HG03135 (cell line): ENCODE results near the gene GPR27.

ENCODE experiments used
- ATAC-seq: cut with Tn5 transposase; IDR thresholded peaks from one replicate; pipeline ENCODE4 v1.9.1; 2021; ENCODE audit warnings: mild to moderate bottlenecking, moderate library complexity; ENCODE audit not compliant: unreplicated experiment

Gene GPR27

DNA sequence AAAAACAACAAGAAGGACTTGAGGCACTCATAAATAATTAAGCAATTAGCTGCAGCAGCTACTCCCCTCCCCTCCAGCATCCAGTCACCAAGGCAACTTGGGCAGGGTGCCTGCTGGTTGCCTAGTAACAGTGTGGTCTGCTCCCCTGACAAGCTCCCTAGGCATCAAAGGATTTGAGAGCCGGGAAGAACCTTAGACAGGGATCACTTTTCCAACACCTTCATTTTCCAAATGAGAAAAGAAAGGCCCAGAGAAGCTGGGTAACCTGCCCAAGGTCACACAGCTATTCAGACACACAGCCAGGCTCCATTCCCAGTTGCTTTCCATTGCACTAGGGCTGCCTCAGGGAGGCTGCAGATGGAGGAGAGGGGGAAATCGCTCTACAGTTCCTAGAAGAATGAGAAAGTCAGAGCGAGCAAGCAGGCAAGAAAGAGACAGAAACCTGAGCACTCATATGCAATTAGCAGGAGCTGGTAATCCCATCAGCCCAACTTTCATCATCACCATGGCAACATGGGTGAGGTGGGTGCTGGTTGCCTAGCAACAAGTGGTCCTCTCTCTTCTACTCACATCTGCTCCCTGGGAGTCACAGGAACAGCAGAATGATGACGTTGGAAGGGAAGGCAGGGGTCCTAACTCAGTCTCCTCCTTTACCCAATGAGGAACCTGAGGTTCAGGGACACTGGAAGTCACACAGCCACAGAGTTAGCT lies 24.9 kb upstream of the GPR27 start:
- ATAC-seq: no peak

DNA sequence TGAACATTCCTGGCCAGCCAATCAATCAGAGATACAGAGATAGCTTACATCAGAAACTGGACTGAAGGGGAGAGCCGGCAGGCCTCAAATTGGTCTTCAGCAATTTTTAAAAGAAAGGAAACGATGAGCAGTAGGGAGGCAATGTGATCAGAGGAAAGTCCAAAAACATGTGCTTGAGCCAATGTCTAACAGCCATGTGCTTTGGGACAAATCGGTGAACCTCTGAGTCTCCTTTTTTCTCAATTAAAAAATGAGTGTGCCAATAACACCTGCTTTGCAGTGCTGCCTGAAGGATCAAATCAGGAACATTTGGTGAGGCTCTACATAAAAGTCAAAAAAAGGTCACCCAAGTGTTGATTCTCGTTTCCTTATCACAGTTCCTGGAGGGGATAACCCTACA lies 21.0 kb upstream of the GPR27 start:
- no peak for ATAC-seq

DNA sequence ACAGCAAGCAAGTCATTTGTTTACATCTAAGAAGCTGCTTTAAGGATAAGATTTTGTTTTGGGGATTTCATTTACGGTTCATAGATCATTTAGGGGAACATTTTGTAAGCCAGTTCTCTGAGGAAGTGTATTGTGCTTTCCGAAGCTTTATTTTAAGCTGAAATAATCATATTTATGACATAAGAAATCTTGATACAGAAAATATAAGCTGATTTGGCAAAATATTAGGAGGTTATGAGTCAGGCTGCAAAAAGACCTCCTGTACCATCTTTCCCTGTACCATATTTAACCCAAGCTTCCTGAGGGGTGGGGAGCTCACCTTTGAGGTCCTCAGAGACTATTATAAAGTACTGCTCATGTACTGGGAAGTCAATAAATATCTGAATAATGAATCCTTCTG lies 20.3 kb upstream of the GPR27 start:
- no peak for ATAC-seq

DNA sequence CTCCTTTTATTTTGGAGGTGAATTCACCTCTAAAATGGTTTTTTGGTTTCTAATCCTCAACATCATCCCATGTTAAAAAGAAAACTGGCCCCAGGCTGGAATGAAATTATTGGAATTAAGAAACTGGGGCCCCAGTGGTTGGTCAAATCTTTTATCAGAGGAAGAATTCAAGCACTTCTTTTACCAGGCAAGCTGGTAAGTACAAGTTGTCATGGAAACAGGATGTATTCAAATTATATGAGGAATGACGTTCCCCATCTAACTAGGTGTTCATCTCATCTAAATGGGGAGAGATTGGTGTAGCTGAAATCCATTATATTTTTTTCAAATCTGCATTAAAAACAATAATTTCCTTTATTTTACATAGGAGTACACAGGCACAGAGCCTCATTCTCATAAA lies 18.8 kb upstream of the GPR27 start:
- ATAC-seq: no peak

DNA sequence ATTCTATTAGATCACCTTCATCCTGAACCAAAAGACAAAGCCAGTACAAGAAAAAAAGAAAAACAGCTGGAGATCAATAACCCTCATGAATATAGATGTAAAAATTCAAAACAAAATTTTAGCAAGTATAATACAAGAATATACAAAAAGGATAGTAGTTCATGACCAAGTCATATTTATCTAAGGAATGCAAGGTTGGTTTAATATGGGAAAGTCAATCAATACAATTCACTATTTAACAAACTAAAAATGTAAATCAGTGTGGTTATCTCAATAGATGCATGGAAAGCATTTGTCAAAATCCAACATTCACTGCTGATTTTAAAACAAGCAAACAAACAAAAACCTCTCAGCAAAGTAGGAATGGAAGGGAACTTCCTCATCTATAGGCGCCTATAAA lies 11.0 kb upstream of the GPR27 start:
- no peak for ATAC-seq

DNA sequence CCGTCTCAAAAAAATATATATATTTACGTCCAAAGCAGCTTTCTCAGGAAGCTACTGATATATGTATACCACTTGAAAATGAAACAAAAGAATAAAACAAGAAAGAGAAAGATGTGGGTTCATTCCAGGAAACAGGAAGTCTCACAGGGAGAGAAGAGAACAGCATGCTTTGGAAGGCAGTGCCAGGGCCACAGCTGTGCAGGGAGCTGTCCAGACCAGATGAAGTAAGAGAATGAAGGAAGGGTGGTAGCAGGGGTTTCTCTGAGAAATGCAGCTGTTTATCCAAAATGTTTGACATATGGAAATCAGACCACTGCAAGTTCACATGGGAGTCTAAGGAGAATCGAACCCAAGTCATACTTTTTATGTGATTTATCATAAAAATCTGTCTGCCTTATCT lies 8.9 kb upstream of the GPR27 start:
- no peak for ATAC-seq

DNA sequence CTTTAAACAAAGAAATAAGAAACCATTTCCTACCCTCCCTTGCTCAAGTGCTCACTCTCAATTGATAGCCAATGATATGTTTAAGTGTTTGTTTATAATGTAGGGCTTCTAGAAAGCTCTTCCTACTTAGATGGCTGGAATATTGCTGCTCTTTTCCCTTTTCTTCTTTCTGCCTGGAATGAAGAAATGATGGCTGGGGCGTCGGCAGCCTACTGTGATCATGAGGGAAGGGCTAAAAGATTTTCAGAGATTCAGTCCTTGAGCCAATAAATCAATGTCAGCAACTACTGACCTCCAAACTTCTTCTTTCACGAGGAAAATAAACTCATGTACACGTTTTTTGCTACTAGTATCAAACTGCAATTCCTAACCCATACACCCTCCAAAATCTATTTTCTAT lies 2.1 kb upstream of the GPR27 start:
- no peak for ATAC-seq

DNA sequence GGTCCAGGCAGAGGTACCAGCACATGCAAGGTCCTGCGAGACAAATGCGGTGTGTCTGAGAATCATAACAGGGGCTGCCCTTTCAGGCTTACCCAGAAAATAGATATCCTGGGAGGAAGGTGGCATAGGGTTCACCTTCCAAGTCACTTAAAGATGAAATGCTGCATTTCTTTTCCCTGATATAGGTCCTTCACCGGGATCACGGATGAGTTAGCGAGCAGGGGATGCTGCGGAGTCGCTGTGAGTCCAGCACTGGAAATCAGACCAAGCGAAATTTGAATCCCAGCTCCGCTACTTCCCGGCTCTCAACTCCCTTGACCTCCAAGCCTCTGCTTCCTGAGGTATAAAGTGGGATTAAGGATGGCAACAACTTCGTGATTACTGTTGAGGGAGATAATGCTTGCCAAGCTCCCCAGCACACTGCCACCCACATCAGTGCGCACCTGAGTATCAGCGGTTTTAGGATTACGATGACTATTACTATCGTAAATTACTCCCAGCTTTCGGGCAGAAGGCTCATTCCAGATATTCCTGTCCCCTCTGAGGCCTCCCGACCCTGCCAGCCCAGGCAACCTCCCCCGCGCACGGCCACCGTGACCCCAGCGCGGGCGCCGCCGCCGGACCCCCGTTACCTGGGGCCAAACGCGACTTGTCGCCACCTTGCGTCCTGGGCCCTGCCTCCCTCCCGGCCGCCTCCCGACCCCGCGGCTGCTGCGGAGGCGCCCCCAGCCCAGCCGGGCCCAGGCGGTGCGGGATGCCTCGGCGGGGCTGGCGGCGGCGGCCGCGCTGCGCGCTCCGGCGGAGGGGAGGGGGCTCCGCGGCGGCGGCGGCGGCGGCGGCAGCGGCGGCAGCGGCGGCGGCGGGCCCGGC lies 589 bp upstream of the GPR27 start:
- ATAC-seq: no peak

DNA sequence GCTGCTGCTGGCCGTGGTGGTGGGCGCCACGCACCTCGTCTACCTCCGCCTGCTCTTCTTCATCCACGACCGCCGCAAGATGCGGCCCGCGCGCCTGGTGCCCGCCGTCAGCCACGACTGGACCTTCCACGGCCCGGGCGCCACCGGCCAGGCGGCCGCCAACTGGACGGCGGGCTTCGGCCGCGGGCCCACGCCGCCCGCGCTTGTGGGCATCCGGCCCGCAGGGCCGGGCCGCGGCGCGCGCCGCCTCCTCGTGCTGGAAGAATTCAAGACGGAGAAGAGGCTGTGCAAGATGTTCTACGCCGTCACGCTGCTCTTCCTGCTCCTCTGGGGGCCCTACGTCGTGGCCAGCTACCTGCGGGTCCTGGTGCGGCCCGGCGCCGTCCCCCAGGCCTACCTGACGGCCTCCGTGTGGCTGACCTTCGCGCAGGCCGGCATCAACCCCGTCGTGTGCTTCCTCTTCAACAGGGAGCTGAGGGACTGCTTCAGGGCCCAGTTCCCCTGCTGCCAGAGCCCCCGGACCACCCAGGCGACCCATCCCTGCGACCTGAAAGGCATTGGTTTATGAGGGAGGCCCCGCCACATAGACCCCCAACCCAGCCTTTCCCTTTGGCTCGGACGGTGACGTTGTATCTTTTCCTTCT lies 1.1 kb downstream of the GPR27 start:
- ATAC-seq: no peak

DNA sequence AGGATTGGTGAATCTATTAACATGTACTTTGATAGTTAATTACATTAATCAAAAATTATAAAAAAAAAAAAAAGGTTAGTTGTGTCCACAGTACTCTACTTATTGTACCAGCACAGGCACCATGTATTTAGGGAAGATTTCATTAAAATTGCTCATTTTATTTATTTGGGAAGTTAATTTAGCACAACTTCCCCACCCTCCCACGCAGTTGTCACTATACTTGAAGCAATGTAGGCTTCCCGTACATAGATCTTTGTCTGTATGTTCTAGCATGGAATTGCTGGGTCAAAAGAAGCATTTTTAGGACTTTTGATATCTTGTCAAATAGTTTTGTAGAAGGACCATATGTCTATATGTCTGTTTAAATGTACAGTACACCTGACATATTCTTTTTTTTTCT lies 4.4 kb downstream of the GPR27 start:
- no peak for ATAC-seq

DNA sequence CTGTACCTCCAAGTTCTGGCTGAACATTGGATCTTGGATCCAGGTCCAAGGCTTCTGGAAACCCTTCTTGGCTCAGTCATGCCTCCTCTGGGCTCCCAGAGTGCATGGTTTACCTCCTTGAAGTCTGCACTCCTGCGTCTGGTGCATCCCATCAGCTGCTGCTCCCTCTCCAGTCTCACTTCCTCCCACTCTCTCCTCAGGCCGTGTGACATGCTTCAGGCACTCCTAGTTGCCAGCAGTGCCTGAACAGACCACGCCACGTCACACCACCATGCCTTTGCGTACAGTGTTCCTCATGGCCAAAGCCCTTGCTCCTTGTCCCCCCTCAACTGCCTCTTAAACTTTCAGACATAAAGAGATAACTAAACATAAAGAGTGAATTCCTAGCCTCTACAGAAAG lies 5.7 kb downstream of the GPR27 start:
- no peak for ATAC-seq

DNA sequence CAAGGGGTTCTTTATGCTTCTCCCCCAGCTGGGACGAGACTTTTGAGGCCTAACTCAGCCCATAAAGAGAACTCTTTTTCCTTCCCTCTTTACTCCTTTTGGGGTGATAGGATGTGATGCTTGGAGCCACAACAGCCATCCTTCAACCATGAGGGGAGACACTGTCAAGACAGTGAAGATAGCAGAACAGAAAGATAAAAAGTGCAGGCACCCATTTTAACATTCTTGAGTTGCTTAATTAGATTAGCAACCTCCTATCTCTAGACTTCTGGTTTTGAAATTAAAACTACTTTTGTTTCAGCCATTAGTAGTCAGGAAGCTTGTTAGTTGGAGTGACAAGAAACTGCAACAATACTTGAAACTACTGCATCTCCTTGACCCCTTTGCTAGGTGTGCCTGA lies 6.5 kb downstream of the GPR27 start:
- ATAC-seq: no peak

DNA sequence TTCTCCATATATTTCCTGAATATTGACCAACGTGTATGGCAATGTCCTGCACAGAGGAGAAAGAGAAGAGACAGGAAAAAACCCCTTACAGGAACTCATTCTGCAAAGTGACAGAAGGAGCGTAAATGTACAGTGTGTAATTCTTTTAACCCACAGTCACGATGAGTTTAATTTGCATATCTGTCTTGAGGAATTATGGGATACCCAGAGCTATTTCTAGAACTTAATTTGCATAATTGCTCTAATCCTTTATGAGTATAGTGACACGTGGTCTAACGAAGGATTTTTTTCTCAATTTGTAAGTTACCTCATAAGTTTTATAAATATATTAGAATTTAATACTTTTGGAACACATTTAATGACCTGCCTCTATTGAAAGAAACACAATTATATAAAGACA lies 9.8 kb downstream of the GPR27 start:
- no peak for ATAC-seq

DNA sequence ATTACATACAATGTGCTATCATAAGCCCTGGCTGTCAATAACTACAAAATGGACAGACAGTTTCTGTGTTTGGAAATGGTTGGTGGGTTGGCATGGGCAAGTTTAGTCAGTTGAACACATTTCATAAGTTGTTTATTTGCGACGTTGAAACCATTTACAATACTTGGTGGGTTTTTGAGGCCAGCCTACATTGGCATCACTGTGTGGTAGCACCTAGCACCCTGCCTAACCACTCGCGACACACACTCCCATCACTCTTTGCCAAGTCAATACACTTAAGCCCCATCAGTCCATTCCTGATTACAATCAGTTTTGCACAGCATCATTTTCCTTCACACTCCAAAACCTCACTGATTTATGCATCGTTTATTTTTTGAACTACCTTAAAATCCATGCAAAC lies 17.5 kb downstream of the GPR27 start:
- no peak for ATAC-seq

DNA sequence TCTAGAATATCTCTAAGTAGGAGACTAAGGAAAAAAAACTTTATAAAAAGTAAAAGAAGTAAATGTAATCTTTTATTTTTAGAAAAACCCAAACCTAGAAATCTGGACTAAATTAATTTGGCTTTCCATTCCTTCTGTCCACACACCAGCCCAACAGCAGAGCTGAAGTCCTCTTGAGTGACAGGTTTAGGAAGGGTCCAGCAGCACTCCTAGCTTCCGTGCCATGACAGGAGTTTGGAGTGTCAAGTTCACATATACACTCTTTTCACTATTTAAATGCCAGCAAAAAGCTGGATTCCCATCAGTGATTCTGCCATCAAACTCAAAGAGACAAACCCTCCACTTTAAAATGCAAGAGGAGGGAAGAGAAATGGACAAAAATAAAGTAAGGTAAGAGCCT lies 18.2 kb downstream of the GPR27 start:
- ATAC-seq: no peak

DNA sequence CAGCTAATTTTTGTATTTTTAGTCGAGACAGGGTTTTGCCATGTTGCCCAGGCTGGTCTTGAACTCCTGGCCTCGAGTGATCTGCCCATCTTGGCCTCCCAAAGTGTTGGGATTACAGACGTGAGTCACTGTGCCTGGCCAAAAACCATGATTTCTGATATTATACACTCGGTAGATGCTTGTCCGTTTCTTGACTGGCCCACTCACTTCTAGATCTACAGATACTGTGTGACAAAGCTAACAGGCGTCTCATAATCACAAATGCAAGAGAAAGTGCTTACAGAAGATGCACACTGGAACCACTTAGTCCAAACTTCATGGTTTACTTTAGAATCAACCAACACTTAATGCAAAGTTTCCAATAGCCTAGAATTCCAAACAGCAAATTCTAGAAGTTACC lies 22.9 kb downstream of the GPR27 start:
- no peak for ATAC-seq

DNA sequence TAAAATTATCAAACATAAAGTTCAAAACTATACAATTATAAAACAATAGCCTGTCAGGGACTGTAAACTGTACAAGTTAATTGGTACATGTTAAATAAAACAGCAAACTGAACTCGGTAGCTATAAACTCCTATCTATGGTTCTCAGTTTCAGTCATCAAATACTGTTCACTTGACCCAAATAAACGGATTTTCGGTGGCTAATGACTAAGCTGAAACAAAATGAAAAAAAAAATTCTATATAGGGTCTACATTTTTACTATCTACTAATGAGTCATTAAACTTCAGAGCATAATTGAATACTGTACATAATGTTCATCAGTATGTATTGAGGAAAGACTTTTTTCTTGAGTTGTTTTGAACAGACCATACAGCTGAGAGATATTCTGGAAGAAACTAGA lies 24.7 kb downstream of the GPR27 start:
- no peak for ATAC-seq

DNA sequence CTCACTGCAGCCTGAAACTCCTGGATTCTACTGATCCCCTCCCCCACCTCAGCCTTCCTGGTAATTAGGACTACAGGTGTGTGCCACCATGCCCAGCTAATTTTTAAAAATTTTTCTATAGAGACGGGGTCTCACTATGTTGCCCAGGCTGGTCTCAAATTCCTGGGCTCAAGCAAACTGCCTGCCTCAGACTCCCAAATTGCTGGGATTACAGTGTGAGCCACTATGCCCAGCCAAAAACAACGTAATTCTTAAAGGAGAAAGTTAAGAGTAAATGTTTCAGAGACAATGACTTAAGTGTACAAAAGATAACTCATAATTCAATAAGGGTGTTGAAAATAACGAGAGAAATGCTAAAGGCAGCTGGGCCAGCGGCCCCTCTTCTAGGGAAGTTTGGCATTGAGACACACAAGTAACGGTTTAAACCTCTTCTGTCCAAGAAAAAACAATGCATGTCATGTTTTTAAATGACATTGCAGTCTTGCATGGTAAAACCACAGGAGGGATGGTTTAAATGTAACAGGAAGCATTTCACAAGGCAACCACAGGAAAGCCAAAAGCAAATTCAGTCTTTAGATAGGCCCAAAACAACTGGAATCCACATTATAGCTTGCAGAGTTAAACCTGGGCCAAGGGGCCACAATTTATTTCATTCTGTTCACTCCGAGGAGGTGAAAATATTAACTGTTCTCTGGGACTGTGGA lies 26.2 kb downstream of the GPR27 start:
- ATAC-seq: no peak

DNA sequence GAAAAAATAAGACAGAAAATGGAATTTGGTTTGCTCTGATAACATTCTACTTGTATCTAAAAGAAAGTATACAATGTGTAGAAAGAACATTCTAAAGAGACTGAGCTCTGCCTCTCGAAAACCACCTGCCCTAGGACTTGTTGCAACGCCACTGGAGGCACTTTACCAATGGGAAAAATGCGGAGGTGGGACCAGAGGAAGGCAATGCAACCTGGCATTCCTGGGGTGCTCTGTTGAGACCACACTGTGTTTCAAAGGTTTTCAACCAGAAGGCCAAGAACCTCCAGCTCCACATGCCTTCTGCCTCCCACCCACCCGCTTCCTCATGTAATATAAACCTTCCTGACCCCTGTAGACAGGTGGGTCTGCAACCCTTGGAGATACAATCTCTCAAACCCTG lies 26.8 kb downstream of the GPR27 start:
- no peak for ATAC-seq

DNA sequence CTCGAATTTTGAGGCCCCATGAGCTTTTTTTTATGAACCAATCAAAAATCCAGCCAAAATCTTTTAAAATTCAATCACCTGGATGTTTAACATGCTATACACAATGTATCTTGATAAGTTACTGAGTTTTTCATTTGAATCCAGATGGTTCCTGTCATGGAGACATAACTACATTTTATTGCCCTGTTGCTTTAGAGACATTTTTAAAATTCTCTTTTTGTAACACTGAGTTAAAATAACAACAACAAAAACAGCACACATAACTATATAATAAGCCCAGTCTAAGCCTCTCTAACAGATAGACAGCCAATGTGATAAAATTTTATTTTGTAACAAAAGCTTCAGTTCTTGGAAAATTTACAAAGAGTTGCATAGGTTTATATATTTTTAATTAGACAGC lies 29.5 kb downstream of the GPR27 start:
- no peak for ATAC-seq

DNA sequence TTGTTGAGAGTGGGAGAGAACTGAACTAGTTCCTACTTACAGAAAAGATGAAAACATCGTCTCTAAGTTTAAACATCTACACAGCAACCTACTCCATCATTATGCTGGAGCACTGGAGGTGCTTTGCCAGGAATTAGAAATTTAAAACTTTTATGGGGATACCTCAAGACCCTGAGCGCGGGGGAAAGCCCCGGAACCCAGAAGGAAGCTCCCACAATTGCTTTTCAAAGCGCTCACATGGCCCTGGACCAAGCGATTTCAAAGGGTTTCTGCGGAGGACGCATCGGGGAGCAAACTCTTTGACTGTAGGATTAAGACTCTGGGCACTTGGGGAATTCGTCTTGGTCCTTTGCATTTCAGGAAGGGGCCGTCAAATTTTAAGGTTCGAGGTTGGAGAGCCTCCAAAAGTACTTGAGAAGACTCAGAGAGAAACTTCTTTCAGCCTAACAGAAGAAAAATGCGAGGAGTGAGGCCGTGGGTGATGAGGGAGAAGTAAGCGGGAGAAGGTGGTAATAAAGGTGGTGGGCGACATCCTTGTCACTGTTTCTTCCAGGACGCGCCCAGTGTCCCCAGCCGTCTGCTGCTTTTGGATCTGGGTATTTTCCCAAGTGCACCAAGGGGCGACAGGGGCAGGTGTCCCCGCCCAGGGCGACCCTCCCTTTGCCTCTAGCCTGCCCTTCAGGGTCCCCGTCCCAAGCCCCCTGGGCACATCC lies 30.7 kb downstream of the GPR27 start:
- no peak for ATAC-seq
